Loucy (cell line): Measurements from ENCODE around the gene GJA4.

Experiments
- EZH2phosphoT487 ChIP-seq: fragments of 200-600 bp; IDR thresholded peaks from 2 replicates; pipeline ENCODE4 v1.6.1; 2018; ENCODE audit warnings: antibody characterized with exemption, mild to moderate bottlenecking, moderate library complexity, borderline replicate concordance
- TF ChIP-seq, protein P1 (sequence below): fragments of 200-600 bp; sonication (generic); conservative IDR thresholded peaks from 2 replicates; pipeline ENCODE4 v1.5.1; 2014; ENCODE audit warnings: mild to moderate bottlenecking, antibody characterized with exemption, low read length

DNA sequence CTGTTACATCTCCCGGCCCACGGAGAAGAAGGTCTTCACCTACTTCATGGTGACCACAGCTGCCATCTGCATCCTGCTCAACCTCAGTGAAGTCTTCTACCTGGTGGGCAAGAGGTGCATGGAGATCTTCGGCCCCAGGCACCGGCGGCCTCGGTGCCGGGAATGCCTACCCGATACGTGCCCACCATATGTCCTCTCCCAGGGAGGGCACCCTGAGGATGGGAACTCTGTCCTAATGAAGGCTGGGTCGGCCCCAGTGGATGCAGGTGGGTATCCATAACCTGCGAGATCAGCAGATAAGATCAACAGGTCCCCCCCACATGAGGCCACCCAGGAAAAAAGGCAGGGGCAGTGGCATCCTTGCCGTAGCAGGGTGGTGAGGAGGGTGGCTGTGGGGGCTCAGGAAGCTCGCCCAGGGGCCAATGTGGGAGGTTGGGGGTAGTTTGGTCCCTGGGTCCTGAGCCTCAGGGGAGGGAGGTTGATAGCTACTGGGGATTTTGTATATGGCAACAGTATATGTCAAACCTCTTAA, 31.0 kb upstream of the GJA4 start:
- TF ChIP-seq, protein P1, sequence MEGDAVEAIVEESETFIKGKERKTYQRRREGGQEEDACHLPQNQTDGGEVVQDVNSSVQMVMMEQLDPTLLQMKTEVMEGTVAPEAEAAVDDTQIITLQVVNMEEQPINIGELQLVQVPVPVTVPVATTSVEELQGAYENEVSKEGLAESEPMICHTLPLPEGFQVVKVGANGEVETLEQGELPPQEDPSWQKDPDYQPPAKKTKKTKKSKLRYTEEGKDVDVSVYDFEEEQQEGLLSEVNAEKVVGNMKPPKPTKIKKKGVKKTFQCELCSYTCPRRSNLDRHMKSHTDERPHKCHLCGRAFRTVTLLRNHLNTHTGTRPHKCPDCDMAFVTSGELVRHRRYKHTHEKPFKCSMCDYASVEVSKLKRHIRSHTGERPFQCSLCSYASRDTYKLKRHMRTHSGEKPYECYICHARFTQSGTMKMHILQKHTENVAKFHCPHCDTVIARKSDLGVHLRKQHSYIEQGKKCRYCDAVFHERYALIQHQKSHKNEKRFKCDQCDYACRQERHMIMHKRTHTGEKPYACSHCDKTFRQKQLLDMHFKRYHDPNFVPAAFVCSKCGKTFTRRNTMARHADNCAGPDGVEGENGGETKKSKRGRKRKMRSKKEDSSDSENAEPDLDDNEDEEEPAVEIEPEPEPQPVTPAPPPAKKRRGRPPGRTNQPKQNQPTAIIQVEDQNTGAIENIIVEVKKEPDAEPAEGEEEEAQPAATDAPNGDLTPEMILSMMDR: no peak
- TF ChIP-seq EZH2phosphoT487: no peak
